ENCODE data around the gene SCG5. TPM values are rescaled to one million over a fixed set of nuclear protein-coding genes. Genes with fewer than 3 reads are reported as not detected.

Gene SCG5
- total RNA-seq, 2 donors from 2014 or later: 10.9 to 17.2 TPM

DNA sequence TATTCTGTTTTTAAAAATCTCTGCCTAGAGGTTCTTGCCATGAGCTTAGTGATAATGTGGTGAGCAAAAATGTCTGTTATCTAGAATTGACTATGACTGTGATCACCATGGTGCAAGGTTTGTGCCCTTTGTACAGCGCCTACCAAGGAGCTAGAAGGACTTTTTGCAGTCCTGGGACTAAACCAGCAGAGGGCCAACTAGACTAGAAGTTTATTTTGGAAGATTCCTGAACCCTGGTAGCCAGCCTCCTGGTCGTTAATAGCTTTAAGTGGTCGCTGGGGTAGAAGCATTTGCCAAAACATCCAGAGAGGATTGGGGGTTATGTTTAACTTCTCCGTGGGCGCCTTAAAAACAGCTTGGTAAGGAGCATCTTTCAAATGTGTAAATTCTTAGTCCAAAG lies 7.8 kb downstream of the SCG5 start:
- no peaks in the 10 kb centered on the region for H3K27me3 Mint-ChIP-seq (ENCODE audit: insufficient read depth)
- peaks cover 31% of the 10 kb centered on the region for H3K4me1 Mint-ChIP-seq
- no peaks in the 10 kb centered on the region for H3K27me3 ChIP-seq (ENCODE audit: control insufficient read depth, insufficient read depth, low read length, poor library complexity, severe bottlenecking)
- H3K4me1 ChIP-seq (ENCODE audit: control insufficient read depth, insufficient read depth, low read length): peaks cover 4% of the 10 kb centered on the region
- no peaks in the 10 kb centered on the region for H3K9me3 Mint-ChIP-seq
- H3K4me3 Mint-ChIP-seq: no peak overlapping the region
- peak overlapping the region; percentile 56 for H3K27ac Mint-ChIP-seq
- no peak overlapping the region for H3K9ac ChIP-seq (ENCODE audit: extremely low read depth, low read length, poor library complexity, severe bottlenecking)
- TF ChIP-seq, protein P1, sequence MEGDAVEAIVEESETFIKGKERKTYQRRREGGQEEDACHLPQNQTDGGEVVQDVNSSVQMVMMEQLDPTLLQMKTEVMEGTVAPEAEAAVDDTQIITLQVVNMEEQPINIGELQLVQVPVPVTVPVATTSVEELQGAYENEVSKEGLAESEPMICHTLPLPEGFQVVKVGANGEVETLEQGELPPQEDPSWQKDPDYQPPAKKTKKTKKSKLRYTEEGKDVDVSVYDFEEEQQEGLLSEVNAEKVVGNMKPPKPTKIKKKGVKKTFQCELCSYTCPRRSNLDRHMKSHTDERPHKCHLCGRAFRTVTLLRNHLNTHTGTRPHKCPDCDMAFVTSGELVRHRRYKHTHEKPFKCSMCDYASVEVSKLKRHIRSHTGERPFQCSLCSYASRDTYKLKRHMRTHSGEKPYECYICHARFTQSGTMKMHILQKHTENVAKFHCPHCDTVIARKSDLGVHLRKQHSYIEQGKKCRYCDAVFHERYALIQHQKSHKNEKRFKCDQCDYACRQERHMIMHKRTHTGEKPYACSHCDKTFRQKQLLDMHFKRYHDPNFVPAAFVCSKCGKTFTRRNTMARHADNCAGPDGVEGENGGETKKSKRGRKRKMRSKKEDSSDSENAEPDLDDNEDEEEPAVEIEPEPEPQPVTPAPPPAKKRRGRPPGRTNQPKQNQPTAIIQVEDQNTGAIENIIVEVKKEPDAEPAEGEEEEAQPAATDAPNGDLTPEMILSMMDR (conservative IDR thresholded peaks at IDR 0.05): peak; percentile 75
- H3K9me3 ChIP-seq (ENCODE audit: control insufficient read depth, low read length): no peaks in the 10 kb centered on the region
- no peaks in the 10 kb centered on the region for H3K36me3 ChIP-seq (ENCODE audit: control insufficient read depth, insufficient read depth, low read length)
- DNase-seq: peak; percentile 71
- no peak overlapping the region for H3K27ac ChIP-seq (ENCODE audit: low read depth, low read length)
- 61 to 65% methylated on average over 3 to 5 of the region's 5 CpGs for WGBS, 2 experiments (ENCODE audit: insufficient coverage in 1 of 2, insufficient read length in 1 of 2)
- no peaks in the 10 kb centered on the region for H3K36me3 Mint-ChIP-seq (ENCODE audit: low read depth)
- no peak overlapping the region for H3K4me3 ChIP-seq (ENCODE audit: low read length)

DNA sequence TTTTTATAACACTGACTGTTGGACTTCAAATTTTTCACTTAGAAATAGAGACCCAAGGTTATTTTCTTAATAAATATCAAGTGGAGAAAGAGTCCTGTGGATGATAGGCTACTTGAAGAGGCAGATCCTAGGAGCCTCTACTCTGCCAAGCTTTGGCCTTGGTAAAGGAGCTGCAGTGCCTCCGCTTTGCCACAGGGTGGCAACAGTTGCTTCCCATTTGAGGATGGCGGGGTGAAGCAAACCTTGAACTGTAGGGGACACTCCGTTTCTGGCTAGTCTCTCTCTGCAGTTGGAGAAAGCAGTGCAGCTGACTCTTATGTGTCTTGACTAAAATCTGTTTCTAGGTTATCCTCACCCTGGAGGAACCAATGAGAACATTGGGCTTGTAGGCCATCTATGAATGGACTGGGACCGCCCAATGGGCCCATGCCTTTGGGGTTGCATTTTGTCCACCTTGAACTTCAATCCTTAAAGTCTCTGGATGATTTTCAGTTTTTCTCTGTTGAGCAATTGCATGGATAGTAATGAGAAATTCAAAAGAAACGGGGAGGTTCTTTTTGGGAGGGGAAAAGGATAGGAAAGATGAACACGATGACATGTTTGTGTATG lies 9.8 kb downstream of the SCG5 start:
- H3K27ac Mint-ChIP-seq: no peak overlapping the region
- WGBS, 2 experiments (ENCODE audit: insufficient coverage in 1 of 2, insufficient read length in 1 of 2): 42 to 45% methylated on average over 6 of the region's 6 CpGs
- Histone ChIP-seq H3K27ac (ENCODE audit: low read depth, low read length) (no peak overlapping the region), H3K36me3 (ENCODE audit: control insufficient read depth, insufficient read depth, low read length) (no peaks in the 10 kb centered on the region), H3K4me1 (ENCODE audit: control insufficient read depth, insufficient read depth, low read length) (peaks cover under 1% of the 10 kb centered on the region), H3K4me3 (ENCODE audit: low read length) (no peak overlapping the region), H3K27me3 (ENCODE audit: control insufficient read depth, insufficient read depth, low read length, poor library complexity, severe bottlenecking) (no peaks in the 10 kb centered on the region), H3K9ac (ENCODE audit: extremely low read depth, low read length, poor library complexity, severe bottlenecking) (no peak overlapping the region), H3K9me3 (ENCODE audit: control insufficient read depth, low read length) (no peaks in the 10 kb centered on the region)
- peaks cover 26% of the 10 kb centered on the region for H3K4me1 Mint-ChIP-seq
- H3K27me3 Mint-ChIP-seq (ENCODE audit: insufficient read depth): no peaks in the 10 kb centered on the region
- TF ChIP-seq, protein P1 (conservative IDR thresholded peaks at IDR 0.05): peak; percentile 94
- no peaks in the 10 kb centered on the region for H3K9me3 Mint-ChIP-seq
- H3K4me3 Mint-ChIP-seq: no peak overlapping the region
- DNase-seq: peak; percentile 92
- H3K36me3 Mint-ChIP-seq (ENCODE audit: low read depth): no peaks in the 10 kb centered on the region

DNA sequence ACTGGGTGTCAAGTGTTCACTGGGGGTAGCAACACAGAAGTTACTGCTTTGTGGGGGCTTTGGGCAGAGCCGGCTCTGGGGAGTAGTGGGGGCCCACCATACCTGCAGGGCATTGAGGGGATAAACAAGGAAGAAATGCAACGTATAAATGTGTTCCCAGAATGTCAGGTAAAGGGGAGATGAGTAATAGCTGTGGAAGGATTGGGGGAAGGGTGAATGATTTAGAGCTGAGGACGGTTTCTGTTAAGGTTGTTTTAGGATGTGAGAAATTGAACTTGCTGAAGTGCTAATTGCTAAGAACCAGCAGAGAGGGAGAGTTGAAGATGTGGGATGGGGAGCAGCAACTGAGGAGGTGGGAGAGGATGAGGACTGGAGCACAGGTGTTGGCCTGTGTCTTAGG lies 10.7 kb downstream of the SCG5 start:
- Mint-ChIP-seq H3K4me3 (no peak overlapping the region), H3K27ac (peak overlapping the region; percentile 6), H3K9me3 (no peaks in the 10 kb centered on the region), H3K4me1 (peaks cover 26% of the 10 kb centered on the region), H3K27me3 (ENCODE audit: insufficient read depth) (no peaks in the 10 kb centered on the region), H3K36me3 (ENCODE audit: low read depth) (no peaks in the 10 kb centered on the region)
- Histone ChIP-seq H3K4me3 (ENCODE audit: low read length) (no peak overlapping the region), H3K27ac (ENCODE audit: low read depth, low read length) (no peak overlapping the region), H3K9ac (ENCODE audit: extremely low read depth, low read length, poor library complexity, severe bottlenecking) (no peak overlapping the region), H3K4me1 (ENCODE audit: control insufficient read depth, insufficient read depth, low read length) (no peaks in the 10 kb centered on the region), H3K36me3 (ENCODE audit: control insufficient read depth, insufficient read depth, low read length) (no peaks in the 10 kb centered on the region), H3K9me3 (ENCODE audit: control insufficient read depth, low read length) (no peaks in the 10 kb centered on the region), H3K27me3 (ENCODE audit: control insufficient read depth, insufficient read depth, low read length, poor library complexity, severe bottlenecking) (no peaks in the 10 kb centered on the region)
- no peak for DNase-seq
- 63 to 67% methylated on average over 3 of the region's 3 CpGs for WGBS, 2 experiments (ENCODE audit: insufficient coverage in 1 of 2, insufficient read length in 1 of 2)
- TF ChIP-seq, protein P1 (conservative IDR thresholded peaks at IDR 0.05): no peak
